Fibroblast of lung (primary cell): Measurements from ENCODE around the gene ERAP2. TPM values are rescaled to one million over a fixed set of nuclear protein-coding genes. Genes with fewer than 3 reads are reported as not detected.

Experiments used
- DNase-seq, 2 donors: peaks; one replicate each; pipeline versions ENCODE4 v3.0.0 to v3.0.0-alpha.2; 2010; ENCODE audit warnings: low read depth in 2 of 2
- H2AFZ ChIP-seq: 2 replicates; pipeline ENCODE4 v1.5.1; 2012; ENCODE audit warnings: low read length, control low read depth, inconsistent platforms
- H3K27ac ChIP-seq: 2 replicates; pipeline ENCODE4 v1.5.1; 2011; ENCODE audit warnings: low read length, control low read depth; ENCODE audit not compliant: insufficient read depth
- H3K27me3 ChIP-seq: 2 replicates; pipeline ENCODE4 v1.5.1; 2011; ENCODE audit warnings: mild to moderate bottlenecking, low read length; ENCODE audit not compliant: control insufficient read depth, insufficient read depth
- H3K36me3 ChIP-seq: 2 replicates; pipeline ENCODE4 v1.5.1; 2011; ENCODE audit warnings: low read length; ENCODE audit not compliant: control insufficient read depth, insufficient read depth
- H3K4me1 ChIP-seq: 2 replicates; pipeline ENCODE4 v1.5.1; 2011; ENCODE audit warnings: low read length; ENCODE audit not compliant: control insufficient read depth, insufficient read depth; ENCODE audit errors: extremely low read depth
- H3K4me2 ChIP-seq: 2 replicates; pipeline ENCODE4 v1.5.1; 2011; ENCODE audit warnings: low read length, control low read depth; ENCODE audit not compliant: insufficient read depth; ENCODE audit errors: extremely low read depth
- H3K4me3 ChIP-seq, 4 experiments: fragments of 200-600 bp in 1 of 4; sonication (generic) in 1 of 4; replicated peaks in 1 of 4; 2 replicates each; pipeline ENCODE4 v1.5.1; 2011 to 2016; ENCODE audit warnings: low read length in 4 of 4, low read depth in 3 of 4, mild to moderate bottlenecking in 3 of 4, control low read depth in 2 of 4, inconsistent platforms in 1 of 4, mixed read lengths in 1 of 4; ENCODE audit not compliant: insufficient read depth in 1 of 4; ENCODE audit errors: control extremely low read depth in 1 of 4
- H3K79me2 ChIP-seq: 2 replicates; pipeline ENCODE4 v1.5.1; 2012; ENCODE audit warnings: mild to moderate bottlenecking, low read length, inconsistent platforms; ENCODE audit not compliant: control insufficient read depth, insufficient read depth
- H3K9ac ChIP-seq: 2 replicates; pipeline ENCODE4 v1.5.1; 2011; ENCODE audit warnings: mild to moderate bottlenecking, low read length, control low read depth; ENCODE audit not compliant: insufficient read depth
- H3K9me3 ChIP-seq: 2 replicates; pipeline ENCODE4 v1.5.1; 2012; ENCODE audit warnings: low read depth, low read length; ENCODE audit not compliant: control insufficient read depth, insufficient read depth
- H4K20me1 ChIP-seq: 2 replicates; pipeline ENCODE4 v1.5.1; 2011; ENCODE audit warnings: low read length; ENCODE audit not compliant: control insufficient read depth, insufficient read depth; ENCODE audit errors: extremely low read depth
- CTCF ChIP-seq, 2 donors: IDR thresholded peaks in 1 of 2; conservative IDR thresholded peaks in 1 of 2; 1 replicate in 1 of 2; 2 replicates in 1 of 2; pipeline ENCODE4 v1.5.1; 2011 to 2012; ENCODE audit warnings: low read length in 2 of 2, control low read depth in 1 of 2, inconsistent platforms in 1 of 2, low read depth in 1 of 2, mild to moderate bottlenecking in 1 of 2
- EZH2 ChIP-seq: IDR thresholded peaks from 2 replicates; pipeline ENCODE4 v1.5.1; 2012; ENCODE audit warnings: low read length, control low read depth, mild to moderate bottlenecking; ENCODE audit errors: missing control alignments
- polyA plus RNA-seq, 2 donors: library from polyadenylated mRNA; depleted of rRNA in 1 of 2; stranded (reverse) in 1 of 2; unstranded in 1 of 2; fragments of >200 nt; gene quantifications; 2 replicates each; pipeline ENCODE4 v1.2.1, GENCODE V29; 2011 to 2012; ENCODE audit warnings: missing spikeins in 1 of 2
- total RNA-seq: library from RNA; depleted of rRNA; stranded (reverse); fragments of >200 nt; gene quantifications from 2 replicates; pipeline ENCODE4 v1.2.1, GENCODE V29; 2014

The ERAP2 gene
- total and polyA plus RNA-seq, 2 donors (not counting 1 experiment from before 2014, with no cell fraction given), result 70.9 to 180 TPM

GRCh38 chr5:96931605-96932004 is 55.3 kb downstream of the ERAP2 start:
- H3K9ac ChIP-seq, result no peak overlapping the region
- no peak for TF ChIP-seq EZH2
- TF ChIP-seq CTCF (conservative IDR thresholded peaks at IDR 0.05 in 1 of 2, IDR thresholded peaks at IDR 0.05 in 1 of 2; ENCODE audit: low read depth in 1 of 2, low read length in 2 of 2), result no peak

GRCh38 chr5:96932026-96932425 is 55.7 kb downstream of the ERAP2 start:
- no peak overlapping the region for H3K4me2 ChIP-seq
- H3K9me3 ChIP-seq, result no peaks in the 10 kb centered on the region
- peaks cover 8% of the 10 kb centered on the region for H3K79me2 ChIP-seq
- no peak overlapping the region for H3K9ac ChIP-seq
- H3K27ac ChIP-seq, result no peak overlapping the region
- peaks cover 3% of the 10 kb centered on the region for H3K4me1 ChIP-seq
- no peak for DNase-seq
- H4K20me1 ChIP-seq, result no peaks in the 10 kb centered on the region
- H2AFZ ChIP-seq, result no peak overlapping the region
- TF ChIP-seq EZH2 (no peak), CTCF (conservative IDR thresholded peaks at IDR 0.05 in 1 of 2, IDR thresholded peaks at IDR 0.05 in 1 of 2; ENCODE audit: low read depth in 1 of 2, low read length in 2 of 2) (no peak)
- no peaks in the 10 kb centered on the region for H3K36me3 ChIP-seq
- no peaks in the 10 kb centered on the region for H3K27me3 ChIP-seq
- no peak overlapping the region for H3K4me3 ChIP-seq

More at GRCh38 chr5:96931605-96932004, 55.3 kb downstream of the ERAP2 start:
- H3K27me3 ChIP-seq, result no peaks in the 10 kb centered on the region
- no peak overlapping the region for H3K4me2 ChIP-seq
- H3K9me3 ChIP-seq, result no peaks in the 10 kb centered on the region
- DNase-seq, result no peak
- no peak overlapping the region for H2AFZ ChIP-seq
- H3K36me3 ChIP-seq, result no peaks in the 10 kb centered on the region
- no peak overlapping the region for H3K4me3 ChIP-seq
- peaks cover 3% of the 10 kb centered on the region for H3K4me1 ChIP-seq
- peaks cover 4% of the 10 kb centered on the region for H3K79me2 ChIP-seq
- H3K27ac ChIP-seq, result no peak overlapping the region
- no peaks in the 10 kb centered on the region for H4K20me1 ChIP-seq

GRCh38 chr5:96933764-96934707 is 57.7 kb downstream of the ERAP2 start:
- Histone ChIP-seq H2AFZ (peak overlapping the region; percentile 67), H3K9me3 (no peaks in the 10 kb centered on the region), H4K20me1 (no peaks in the 10 kb centered on the region), H3K27me3 (no peaks in the 10 kb centered on the region), H3K9ac (peak overlapping the region; percentile 75), H3K4me1 (peaks cover 5% of the 10 kb centered on the region), H3K27ac (peak overlapping the region; percentile 79), H3K36me3 (no peaks in the 10 kb centered on the region), H3K4me2 (peak overlapping the region; percentile 61), H3K4me3 (peak overlapping the region; percentile 65 to 77 (median 74)), H3K79me2 (peaks cover 22% of the 10 kb centered on the region)
- TF ChIP-seq EZH2 (no peak), CTCF (conservative IDR thresholded peaks at IDR 0.05 in 1 of 2, IDR thresholded peaks at IDR 0.05 in 1 of 2; ENCODE audit: low read depth in 1 of 2, low read length in 2 of 2) (no peak)
- DNase-seq, result peak in 1 of 2 donors; percentile 63
